Measurements from ENCODE around the gene PLSCR4. TPM values are rescaled to one million over a fixed set of nuclear protein-coding genes. Genes with fewer than 3 reads are reported as not detected.
A peak's percentile ranks its signal among the peaks of the same experiment; 100 is the strongest.

PLSCR4 gene
- total and polyA plus RNA-seq, 4 donors, result 10.8 to 95.2 (median 20.8) TPM

- Histone ChIP-seq H3K4me3 (no peak overlapping the region), H3K27me3 (ENCODE audit: control insufficient read depth in 3 of 3, insufficient read depth in 3 of 3, low read length in 2 of 3) (no peaks in the 10 kb centered on the region), H3K9me3 (ENCODE audit: control insufficient read depth in 4 of 4, insufficient read depth in 3 of 4, low read length in 3 of 4) (no peaks in the 10 kb centered on the region), H3K36me3 (ENCODE audit: control insufficient read depth in 4 of 4, insufficient read depth in 4 of 4, low read length in 4 of 4) (peaks cover 0 to 2% (median 2%) of the 10 kb centered on the region in 4 donors), H3K9ac (ENCODE audit: insufficient read depth in 1 of 2, low read length in 2 of 2) (no peak overlapping the region), H3K27ac (ENCODE audit: low read depth in 1 of 2, low read length in 1 of 2) (no peak overlapping the region), H3K4me1 (ENCODE audit: control insufficient read depth in 5 of 5, insufficient read depth in 5 of 5, low read length in 5 of 5) (peaks cover 1 to 32% (median 14%) of the 10 kb centered on the region in 5 donors)
- ATAC-seq (ENCODE audit: insufficient read depth, low FRiP score) (no peak), DNase-seq (no peak)
- TF ChIP-seq CTCF (IDR thresholded peaks at IDR 0.05; ENCODE audit: control extremely low read depth, extremely low read depth), result no peak
- 74 to 90% methylated on average over 6 of the region's 6 CpGs for WGBS, 2 donors
Measured at GRCh38 chr3:146152834-146153233, 98.1 kb downstream of the PLSCR4 start.

GRCh38 chr3:146148468-146148931 lies 102.4 kb downstream of the PLSCR4 start:
- Histone ChIP-seq H3K36me3 (ENCODE audit: control insufficient read depth in 4 of 4, insufficient read depth in 4 of 4, low read length in 4 of 4) (peaks cover 0 to 2% (median 2%) of the 10 kb centered on the region in 4 donors), H3K27me3 (ENCODE audit: control insufficient read depth in 3 of 3, insufficient read depth in 3 of 3, low read length in 2 of 3) (no peaks in the 10 kb centered on the region), H3K4me1 (ENCODE audit: control insufficient read depth in 5 of 5, insufficient read depth in 5 of 5, low read length in 5 of 5) (peaks cover 0 to 17% (median 6%) of the 10 kb centered on the region in 5 donors), H3K9me3 (ENCODE audit: control insufficient read depth in 4 of 4, insufficient read depth in 3 of 4, low read length in 3 of 4) (no peaks in the 10 kb centered on the region), H3K9ac (ENCODE audit: insufficient read depth in 1 of 2, low read length in 2 of 2) (no peak overlapping the region), H3K4me3 (no peak overlapping the region), H3K27ac (ENCODE audit: low read depth in 1 of 2, low read length in 1 of 2) (no peak overlapping the region)
- peak in 2 of 3 donors; percentile 55 to 72 for DNase-seq
- WGBS, 2 donors, result 81 to 95% methylated on average over 1 of the region's 1 CpG
- ATAC-seq (ENCODE audit: insufficient read depth, low FRiP score), result no peak
- TF ChIP-seq CTCF (IDR thresholded peaks at IDR 0.05; ENCODE audit: control extremely low read depth, extremely low read depth), result no peak

- ATAC-seq (ENCODE audit: insufficient read depth, low FRiP score) (no peak), DNase-seq (no peak)
- Histone ChIP-seq H3K4me3 (no peak overlapping the region), H3K27ac (ENCODE audit: low read depth in 1 of 2, low read length in 1 of 2) (no peak overlapping the region), H3K9ac (ENCODE audit: insufficient read depth in 1 of 2, low read length in 2 of 2) (no peak overlapping the region), H3K36me3 (ENCODE audit: control insufficient read depth in 4 of 4, insufficient read depth in 4 of 4, low read length in 4 of 4) (peaks cover 0 to 2% (median 0%) of the 10 kb centered on the region in 4 donors), H3K9me3 (ENCODE audit: control insufficient read depth in 4 of 4, insufficient read depth in 3 of 4, low read length in 3 of 4) (no peaks in the 10 kb centered on the region), H3K4me1 (ENCODE audit: control insufficient read depth in 5 of 5, insufficient read depth in 5 of 5, low read length in 5 of 5) (peaks cover 0 to 40% (median 15%) of the 10 kb centered on the region in 5 donors), H3K27me3 (ENCODE audit: control insufficient read depth in 3 of 3, insufficient read depth in 3 of 3, low read length in 2 of 3) (no peaks in the 10 kb centered on the region)
- TF ChIP-seq CTCF (IDR thresholded peaks at IDR 0.05; ENCODE audit: control extremely low read depth, extremely low read depth), result no peak
- 97 to 98% methylated on average over 1 of the region's 1 CpG for WGBS, 2 donors
Measured at GRCh38 chr3:146145642-146146041, 105.3 kb downstream of the PLSCR4 start.

GRCh38 chr3:146142757-146143156 lies 108.1 kb downstream of the PLSCR4 start:
- H3K9me3 ChIP-seq (ENCODE audit: control insufficient read depth in 4 of 4, insufficient read depth in 3 of 4, low read length in 3 of 4), result no peaks in the 10 kb centered on the region
- no peaks in the 10 kb centered on the region for H3K27me3 ChIP-seq (ENCODE audit: control insufficient read depth in 3 of 3, insufficient read depth in 3 of 3, low read length in 2 of 3)
- H3K9ac ChIP-seq (ENCODE audit: insufficient read depth in 1 of 2, low read length in 2 of 2), result no peak overlapping the region
- DNase-seq (peak; percentile 50 to 86 (median 83)), ATAC-seq (ENCODE audit: insufficient read depth, low FRiP score) (peak; percentile 79)
- TF ChIP-seq CTCF (IDR thresholded peaks at IDR 0.05; ENCODE audit: control extremely low read depth, extremely low read depth), result no peak
- peaks cover 0 to 51% (median 20%) of the 10 kb centered on the region in 5 donors for H3K4me1 ChIP-seq (ENCODE audit: control insufficient read depth in 5 of 5, insufficient read depth in 5 of 5, low read length in 5 of 5)
- no peak overlapping the region for H3K4me3 ChIP-seq
- H3K36me3 ChIP-seq (ENCODE audit: control insufficient read depth in 4 of 4, insufficient read depth in 4 of 4, low read length in 4 of 4), result no peaks in the 10 kb centered on the region
- H3K27ac ChIP-seq (ENCODE audit: low read depth in 1 of 2, low read length in 1 of 2), result no peak overlapping the region
- WGBS, 2 donors, result 48 to 68% methylated on average over 3 of the region's 3 CpGs

Measured in lung (tissue), 12 donors.